DND-41 (cell line): ENCODE measurements around the gene TFEB.

ENCODE experiments used
- EZH2 ChIP-seq: IDR thresholded peaks from 3 replicates; pipeline ENCODE4 v1.6.1; 2012; ENCODE audit warnings: borderline replicate concordance, low read depth, mild to moderate bottlenecking, moderate library complexity, low read length, inconsistent platforms; ENCODE audit not compliant: severe bottlenecking
- TF ChIP-seq, protein P1 (sequence below): IDR thresholded peaks from 2 replicates; pipeline ENCODE4 v1.5.1; 2012; ENCODE audit warnings: borderline replicate concordance, low read length, moderate library complexity, mild to moderate bottlenecking; ENCODE audit not compliant: poor library complexity, severe bottlenecking; ENCODE audit errors: extremely low read depth

DNA sequence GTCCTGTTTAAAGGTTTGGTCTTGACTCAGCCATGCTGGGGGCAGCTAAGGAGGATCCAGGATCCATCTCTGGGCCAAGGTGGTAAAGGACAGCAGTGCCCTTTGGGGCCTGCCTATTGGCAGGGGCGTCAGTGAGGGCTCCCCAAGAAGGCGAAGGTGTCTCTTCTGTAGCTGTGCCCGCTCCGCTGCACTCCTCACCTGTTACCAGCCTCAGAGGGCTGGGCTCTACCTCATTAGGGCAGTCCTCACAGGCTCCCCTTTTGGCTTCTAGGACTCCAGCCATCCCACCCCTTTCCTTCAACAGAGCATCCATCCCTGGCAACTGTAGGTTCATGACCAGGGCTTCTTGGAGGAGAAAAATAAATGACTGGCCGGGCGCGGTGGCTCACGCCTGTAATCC, 34.0 kb upstream of the TFEB start:
- TF ChIP-seq, protein P1, sequence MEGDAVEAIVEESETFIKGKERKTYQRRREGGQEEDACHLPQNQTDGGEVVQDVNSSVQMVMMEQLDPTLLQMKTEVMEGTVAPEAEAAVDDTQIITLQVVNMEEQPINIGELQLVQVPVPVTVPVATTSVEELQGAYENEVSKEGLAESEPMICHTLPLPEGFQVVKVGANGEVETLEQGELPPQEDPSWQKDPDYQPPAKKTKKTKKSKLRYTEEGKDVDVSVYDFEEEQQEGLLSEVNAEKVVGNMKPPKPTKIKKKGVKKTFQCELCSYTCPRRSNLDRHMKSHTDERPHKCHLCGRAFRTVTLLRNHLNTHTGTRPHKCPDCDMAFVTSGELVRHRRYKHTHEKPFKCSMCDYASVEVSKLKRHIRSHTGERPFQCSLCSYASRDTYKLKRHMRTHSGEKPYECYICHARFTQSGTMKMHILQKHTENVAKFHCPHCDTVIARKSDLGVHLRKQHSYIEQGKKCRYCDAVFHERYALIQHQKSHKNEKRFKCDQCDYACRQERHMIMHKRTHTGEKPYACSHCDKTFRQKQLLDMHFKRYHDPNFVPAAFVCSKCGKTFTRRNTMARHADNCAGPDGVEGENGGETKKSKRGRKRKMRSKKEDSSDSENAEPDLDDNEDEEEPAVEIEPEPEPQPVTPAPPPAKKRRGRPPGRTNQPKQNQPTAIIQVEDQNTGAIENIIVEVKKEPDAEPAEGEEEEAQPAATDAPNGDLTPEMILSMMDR = no peak
- no peak for TF ChIP-seq EZH2
